Measurements from ENCODE around the gene SLC2A6.

Gene SLC2A6

DNA sequence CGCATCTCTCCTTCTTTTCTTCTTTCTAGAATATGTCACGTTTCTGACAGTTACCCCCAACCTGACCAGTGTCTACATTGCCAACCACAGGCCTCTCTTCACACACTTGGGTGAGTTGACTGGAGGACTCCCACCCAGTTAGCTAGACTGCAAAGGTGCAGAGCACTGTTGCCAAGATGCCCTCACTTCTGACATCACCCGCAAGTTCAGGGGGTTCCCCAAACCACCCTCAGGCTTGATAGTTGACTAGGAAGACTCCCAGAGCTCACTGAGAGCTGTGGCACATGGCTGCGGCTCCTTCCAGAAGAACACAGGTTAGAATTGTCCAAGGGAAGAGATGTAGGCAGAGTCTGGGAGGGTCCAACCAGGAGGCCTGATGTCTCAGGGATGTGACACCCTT lies 39.6 kb downstream of the SLC2A6 start:
- DNase-seq (ENCODE audit: low spot score): no peak

DNA sequence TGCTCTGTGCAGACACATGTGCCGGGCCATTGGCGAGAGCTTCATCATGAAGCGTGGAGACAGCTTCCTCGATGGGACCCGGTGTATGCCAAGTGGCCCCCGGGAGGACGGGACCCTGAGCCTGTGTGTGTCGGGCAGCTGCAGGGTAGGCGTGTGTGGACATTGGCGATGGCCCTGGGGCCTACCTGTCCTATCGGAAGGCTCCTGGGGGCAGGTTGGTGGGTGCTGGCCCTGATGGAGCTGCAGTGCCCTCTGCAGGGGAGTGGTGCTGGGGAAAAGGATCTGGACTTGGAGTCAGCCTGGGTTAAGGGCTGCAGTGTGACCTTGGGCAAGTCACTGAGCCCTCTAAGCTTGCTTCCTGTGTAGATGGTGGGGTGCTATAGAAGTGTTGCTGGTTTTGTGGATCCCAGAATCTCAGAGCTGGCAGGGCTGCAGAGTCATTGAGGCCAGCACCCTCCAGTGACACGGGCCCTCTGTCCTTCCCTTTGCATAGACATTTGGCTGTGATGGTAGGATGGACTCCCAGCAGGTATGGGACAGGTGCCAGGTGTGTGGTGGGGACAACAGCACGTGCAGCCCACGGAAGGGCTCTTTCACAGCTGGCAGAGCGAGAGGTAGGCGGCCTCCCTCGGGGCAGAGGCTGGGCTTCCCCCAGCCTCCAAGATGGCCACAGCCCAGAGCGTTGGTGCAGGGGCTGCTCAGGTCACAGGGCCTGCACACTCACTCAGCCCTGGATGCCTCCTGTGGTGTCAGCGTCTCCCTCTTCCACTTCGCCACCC lies 41.0 kb downstream of the SLC2A6 start:
- no peak for DNase-seq (ENCODE audit: low spot score)

DNA sequence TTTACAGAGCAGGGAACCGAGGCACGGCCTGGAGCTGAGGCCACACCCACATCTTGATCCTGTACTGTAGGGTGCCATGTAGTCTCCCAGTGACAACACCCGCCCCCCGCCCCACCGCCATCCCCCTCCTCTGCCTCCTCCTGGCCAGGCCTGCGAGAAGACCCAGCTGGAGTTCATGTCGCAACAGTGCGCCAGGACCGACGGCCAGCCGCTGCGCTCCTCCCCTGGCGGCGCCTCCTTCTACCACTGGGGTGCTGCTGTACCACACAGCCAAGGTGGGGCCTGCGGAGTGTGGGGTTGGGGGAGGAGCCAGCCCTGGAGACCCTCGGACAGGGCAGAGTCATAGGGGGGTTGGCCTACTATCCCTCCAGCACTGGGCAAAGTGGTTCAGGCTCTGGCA lies 42.2 kb downstream of the SLC2A6 start:
- DNase-seq (ENCODE audit: low spot score): no peak

DNA sequence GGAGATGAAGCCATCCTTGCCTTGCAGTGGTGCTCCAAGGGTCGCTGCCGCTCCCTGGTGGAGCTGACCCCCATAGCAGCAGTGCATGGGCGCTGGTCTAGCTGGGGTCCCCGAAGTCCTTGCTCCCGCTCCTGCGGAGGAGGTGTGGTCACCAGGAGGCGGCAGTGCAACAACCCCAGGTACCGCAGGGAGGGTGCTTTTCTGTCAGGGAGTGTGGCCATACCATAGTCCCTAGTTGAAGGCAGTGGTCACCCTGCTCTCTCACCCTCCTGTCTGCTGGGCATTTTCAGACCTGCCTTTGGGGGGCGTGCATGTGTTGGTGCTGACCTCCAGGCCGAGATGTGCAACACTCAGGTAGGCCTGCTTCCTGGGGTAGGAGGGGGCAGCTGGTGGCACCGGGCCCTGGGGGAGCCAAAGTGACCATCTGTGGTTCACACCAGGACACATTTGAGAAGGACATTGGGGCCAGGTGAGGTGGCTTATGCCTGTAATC lies 45.5 kb downstream of the SLC2A6 start:
- no peak for DNase-seq (ENCODE audit: low spot score)

DNA sequence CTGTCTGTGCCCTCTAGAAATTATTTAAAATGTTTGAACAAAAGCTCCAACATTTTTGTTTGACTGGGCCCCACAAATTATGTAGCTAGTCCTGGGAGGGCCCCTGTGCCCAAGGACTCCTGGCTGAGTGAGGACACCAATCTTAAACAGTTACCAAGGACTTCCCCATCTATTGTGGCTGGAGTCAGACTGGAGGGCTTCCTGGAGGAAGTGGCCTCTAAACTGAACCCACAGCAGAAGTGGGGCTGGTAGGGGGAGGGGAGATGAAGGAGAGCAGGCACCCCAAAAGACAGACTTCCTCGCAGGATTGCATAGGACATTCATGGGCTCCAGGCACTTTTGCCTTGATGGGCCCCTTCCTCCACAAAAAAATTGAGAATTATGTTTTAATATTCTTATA lies 48.7 kb downstream of the SLC2A6 start:
- no peak for DNase-seq (ENCODE audit: low spot score)

DNA sequence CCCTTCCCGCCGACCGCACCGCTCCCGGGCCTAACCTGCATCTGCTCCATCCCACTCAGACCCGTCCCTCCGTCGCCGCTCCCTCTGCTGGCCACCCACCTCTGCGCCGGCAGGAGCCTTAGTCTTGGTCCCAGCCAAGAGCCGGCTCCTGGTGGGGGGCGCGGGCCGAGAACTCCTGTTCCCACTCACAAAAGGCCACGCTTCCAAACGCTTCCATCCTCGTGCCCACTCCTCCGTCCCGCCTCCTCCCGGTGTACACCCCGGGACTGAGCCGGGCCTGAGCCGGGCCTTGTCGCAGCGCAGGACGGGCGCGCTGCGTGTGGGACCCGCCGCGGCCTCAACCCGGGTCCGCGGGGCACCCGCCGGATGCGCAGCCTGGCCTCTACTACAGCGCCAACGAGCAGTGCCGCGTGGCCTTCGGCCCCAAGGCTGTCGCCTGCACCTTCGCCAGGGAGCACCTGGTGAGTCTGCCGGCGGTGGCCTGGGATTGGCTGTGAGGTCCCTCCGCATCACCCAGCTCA lies 49.2 kb downstream of the SLC2A6 start:
- DNase-seq (ENCODE audit: low spot score): no peak

DNA sequence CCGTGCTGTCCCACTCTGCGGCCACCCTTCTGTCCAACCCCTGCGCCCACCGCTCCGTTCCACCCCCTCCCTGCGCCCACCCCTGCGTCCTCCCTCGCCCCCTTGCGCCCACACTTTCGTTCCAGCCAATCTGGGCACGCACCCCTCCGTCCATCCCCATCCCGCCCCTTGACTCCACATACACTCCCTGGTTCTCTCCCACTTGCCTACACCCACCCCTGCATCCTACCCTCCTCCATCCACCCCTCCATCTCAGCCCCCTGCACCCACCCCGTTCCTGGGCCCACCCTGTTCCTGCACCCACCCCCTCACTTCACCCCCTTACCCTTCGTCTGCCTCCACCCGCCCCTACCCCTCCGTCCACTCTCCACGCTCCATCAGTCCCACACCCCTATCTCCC lies 49.7 kb downstream of the SLC2A6 start:
- no peak for DNase-seq (ENCODE audit: low spot score)

DNA sequence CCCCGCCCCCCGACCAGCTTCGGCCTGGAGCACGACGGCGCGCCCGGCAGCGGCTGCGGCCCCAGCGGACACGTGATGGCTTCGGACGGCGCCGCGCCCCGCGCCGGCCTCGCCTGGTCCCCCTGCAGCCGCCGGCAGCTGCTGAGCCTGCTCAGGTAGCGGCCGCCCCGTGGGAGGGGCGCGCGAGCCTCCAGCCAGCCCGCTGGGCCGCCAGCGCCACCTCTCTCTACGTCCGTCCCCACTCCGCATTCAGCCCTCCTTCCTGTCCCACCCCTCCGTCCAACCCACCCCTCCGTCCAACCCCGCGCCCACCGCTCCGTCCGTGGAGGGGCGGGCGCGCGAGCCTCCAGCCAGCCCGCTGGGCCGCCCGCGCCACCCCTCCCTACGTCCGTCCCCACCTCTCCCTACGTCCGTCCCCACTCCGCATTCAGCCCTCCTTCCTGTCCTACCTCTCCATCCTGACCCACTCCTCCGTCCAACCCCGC lies 50.2 kb downstream of the SLC2A6 start:
- DNase-seq (ENCODE audit: low spot score): no peak

DNA sequence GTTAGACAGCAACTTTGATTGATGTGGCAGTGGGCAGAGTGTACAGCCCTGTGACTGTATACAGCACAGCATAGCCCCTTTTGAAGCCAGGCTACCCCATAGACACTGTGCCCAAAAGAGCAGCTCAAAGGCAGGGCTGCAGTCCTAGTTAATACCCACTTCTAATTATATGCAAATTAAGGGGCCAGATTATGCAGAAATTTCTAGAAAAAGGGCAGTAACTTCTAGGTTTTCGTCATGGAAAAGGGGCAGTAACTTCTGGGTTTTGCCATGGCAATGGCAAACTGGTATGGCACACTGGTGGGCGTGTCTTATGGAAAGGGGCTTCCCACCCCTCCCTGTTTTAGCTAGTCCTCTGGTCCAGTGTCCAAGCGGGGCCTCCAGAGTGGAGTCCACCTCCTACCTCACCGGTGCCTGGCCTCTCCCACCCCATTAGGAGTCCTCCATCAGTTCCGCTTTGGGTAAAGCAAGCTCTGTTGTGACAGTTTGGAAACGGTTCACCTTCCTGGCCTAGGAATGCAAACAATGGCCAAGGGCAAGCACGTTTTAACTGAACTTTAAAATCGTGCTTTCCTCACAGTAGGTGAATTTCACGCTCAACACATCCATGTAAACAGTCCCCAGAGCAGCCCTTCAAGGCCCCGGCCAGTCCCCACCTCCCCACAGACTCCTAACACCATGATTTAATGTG lies 51.1 kb downstream of the SLC2A6 start:
- DNase-seq (ENCODE audit: low spot score): no peak

DNA sequence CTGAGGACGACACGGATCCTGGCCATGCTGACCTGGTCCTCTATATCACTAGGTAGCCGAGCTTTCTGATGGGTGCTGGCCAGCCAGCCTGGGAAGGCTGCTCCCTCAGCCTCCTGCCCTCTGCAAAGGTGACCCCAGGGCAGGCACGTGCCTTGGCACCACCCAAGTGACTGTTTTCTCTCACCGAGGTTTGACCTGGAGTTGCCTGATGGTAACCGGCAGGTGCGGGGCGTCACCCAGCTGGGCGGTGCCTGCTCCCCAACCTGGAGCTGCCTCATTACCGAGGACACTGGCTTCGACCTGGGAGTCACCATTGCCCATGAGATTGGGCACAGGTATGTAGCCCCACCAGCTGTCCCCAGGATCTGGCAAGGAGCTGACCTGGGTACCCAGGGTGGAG lies 52.9 kb downstream of the SLC2A6 start:
- DNase-seq (ENCODE audit: low spot score): no peak

DNA sequence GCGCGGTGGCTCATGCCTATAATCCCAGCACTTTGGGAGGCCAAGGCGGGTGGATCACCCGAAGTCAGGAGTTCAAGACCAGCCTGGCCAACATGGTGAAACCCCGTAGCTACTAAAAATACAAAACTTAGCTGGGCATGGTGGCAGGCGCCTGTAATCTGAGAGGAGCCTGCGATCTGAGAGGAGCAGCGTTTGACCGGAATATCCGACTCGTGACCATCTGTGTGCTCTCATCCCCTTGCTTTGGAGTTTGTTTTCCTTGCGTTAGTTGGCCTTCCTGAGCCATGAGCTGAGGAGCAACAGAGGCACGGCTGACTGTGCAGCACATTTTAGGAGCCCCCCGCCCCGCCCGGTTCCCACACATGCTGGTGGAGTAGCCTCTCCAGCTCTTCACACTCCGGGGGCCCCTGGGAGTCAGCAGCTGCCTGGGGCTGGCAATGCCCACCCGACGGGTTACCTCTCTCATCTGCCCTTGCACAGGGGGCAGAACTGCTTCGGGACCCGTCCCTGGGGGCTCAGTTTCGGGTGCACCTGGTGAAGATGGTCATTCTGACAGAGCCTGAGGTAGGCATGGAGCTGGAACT lies 53.8 kb downstream of the SLC2A6 start:
- no peak for DNase-seq (ENCODE audit: low spot score)

DNA sequence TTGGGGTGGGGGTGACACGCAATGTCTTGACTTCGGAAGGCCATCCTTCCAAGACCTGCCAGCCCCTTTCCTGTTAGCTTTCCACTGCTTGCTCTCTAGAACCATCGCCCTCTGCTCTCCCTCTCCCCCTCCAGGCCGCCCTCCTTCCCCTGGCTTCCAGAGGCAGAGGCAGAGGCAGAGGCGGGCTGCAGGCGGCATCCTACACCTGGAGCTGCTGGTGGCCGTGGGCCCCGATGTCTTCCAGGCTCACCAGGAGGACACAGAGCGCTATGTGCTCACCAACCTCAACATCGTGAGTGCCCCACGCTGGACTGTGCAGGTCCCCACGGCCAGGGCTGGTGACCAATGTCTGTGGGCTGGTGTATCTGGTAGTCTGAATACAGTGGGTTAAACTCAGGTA lies 54.7 kb downstream of the SLC2A6 start:
- no peak for DNase-seq (ENCODE audit: low spot score)

DNA sequence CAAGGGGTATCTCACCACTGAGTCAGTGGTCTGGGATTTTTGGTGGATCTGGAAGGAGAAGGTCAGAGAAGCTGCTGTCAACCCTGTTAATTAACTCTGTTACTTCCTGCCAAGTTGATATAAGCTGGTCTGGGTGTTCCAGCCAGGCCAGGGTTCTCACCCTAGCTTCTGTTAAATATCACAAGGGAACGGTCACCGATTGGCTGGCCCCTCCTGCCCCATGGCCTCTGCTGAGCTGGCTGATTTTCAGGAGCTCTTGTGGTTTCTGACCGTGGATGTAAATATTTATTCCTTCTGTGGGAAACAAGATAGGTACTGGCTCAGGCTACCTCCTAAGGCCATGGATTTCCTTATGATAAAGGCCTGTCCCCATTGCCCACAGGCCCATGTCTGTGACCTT lies 55.7 kb downstream of the SLC2A6 start:
- no peak for DNase-seq (ENCODE audit: low spot score)

DNA sequence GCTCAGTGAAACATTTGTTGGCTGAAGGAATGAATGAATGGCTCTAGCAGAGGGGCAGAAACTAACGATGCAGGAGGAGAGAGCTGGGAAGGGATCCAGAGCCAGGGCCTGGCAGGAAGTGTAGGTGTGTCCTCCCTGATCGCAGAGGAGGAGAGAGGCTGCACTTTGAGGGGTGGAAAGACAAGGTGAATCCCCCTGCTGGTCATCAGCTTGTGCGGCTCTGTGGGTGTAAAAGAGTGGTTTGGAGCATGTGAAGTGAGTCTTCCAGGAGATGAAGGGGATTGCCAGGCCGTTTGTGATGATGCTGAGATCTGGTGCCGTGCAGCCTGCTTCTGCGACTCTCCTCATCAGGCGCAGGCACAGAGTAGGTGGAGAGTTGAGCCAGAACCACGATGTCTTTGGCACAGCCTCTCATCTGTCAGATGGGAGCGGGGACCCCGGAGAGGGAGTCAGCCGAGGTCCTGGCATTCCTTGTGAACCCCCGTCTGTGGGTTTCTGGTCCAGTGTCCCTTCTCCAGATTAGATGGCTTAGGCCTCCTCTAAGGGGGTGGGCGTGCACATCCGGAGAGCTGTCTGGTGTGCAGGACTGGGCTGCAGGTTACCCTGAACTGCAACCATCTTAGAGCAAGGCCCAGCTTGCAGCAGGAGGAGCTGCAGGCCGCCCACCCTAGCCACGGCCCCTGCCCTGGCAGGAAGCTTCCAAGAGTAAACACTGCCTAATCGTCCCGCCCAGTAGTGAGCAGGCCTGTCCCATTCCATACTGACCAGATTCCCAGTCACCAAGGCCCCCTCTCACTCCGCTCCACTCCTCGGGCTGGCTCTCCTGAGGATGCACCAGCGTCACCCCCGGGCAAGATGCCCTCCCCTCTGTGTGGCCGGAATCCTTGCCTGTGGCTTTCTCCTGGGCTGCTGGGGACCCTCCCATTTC lies 57.0 kb downstream of the SLC2A6 start, which contains the start of gene ADAMTS13:
Gene ADAMTS13, plus strand, starts transcription at position 753 of the 928 bp plus-strand sequence. Its CDS starts 77 bp downstream, at position 830.
- DNase-seq (ENCODE audit: low spot score): peak; percentile 63
